Esophagus squamous epithelium (tissue), 4 donors: Measurements from ENCODE around the gene PPP1R14B.

Source experiments
- CTCF ChIP-seq, 6 experiments: fragments of 450-650 bp in 4 of 6; fragments of 200-600 bp in 2 of 6; sonication (generic) in 2 of 6; IDR thresholded peaks; one replicate each; pipeline ENCODE4 v1.5.1; 2016 to 2019; ENCODE audit warnings: antibody characterized with exemption in 6 of 6, mild to moderate bottlenecking in 4 of 6, moderate library complexity in 4 of 6
- POLR2A ChIP-seq, 4 donors: fragments of 450-650 bp; IDR thresholded peaks; one replicate each; pipeline ENCODE4 v1.6.1; 2017; ENCODE audit warnings: antibody characterized with exemption in 4 of 4, mild to moderate bottlenecking in 4 of 4, moderate library complexity in 3 of 4

GRCh38 chr11:64216879-64217278, 29.9 kb downstream of the PPP1R14B start:
- TF ChIP-seq CTCF (IDR thresholded peaks at IDR 0.05) (no peak), POLR2A (IDR thresholded peaks at IDR 0.05) (no peak)
